ENCODE measurements around the gene CEP112. TPM values are rescaled to one million over a fixed set of nuclear protein-coding genes. Genes with fewer than 3 reads are reported as not detected.

Gene CEP112
- total RNA-seq, 1 experiment from 2014 or later, result 6.1 TPM

Other genes starting within 250 kb of the CEP112 start
- 0.96 to 1.9 TPM (median 1.2 TPM) in 3 replicates for gene APOH, start 37.3 kb upstream of the CEP112 start, total RNA-seq (2021)
- 21.1 to 29.5 TPM (median 21.6 TPM) in 3 replicates for gene PRKCA, start 110.5 kb upstream of the CEP112 start, total RNA-seq (2021)

All from WTC11 (cell line).